BE2C (cell line): Measurements from ENCODE around the gene ETV1.

Experiments used
- DNase-seq: peaks from one replicate; pipeline ENCODE4 v3.0.0-alpha.2; 2020
- H3K27me3 ChIP-seq: fragments of 250-450 bp; sonication (Bioruptor Pico); 2 replicates; pipeline ENCODE4 v1.5.1; 2020; ENCODE audit warnings: mild to moderate bottlenecking
- H3K36me3 ChIP-seq: fragments of 250-450 bp; sonication (Bioruptor Pico); 2 replicates; pipeline ENCODE4 v1.5.1; 2020; ENCODE audit warnings: mild to moderate bottlenecking
- H3K4me1 ChIP-seq: fragments of 250-450 bp; sonication (Bioruptor Pico); 2 replicates; pipeline ENCODE4 v1.5.1; 2020
- H3K4me3 ChIP-seq: 2 replicates; pipeline ENCODE4 v1.5.1; 2011; ENCODE audit warnings: low read depth, low read length
- H3K9me3 ChIP-seq: fragments of 250-450 bp; sonication (Bioruptor Pico); 2 replicates; pipeline ENCODE4 v1.5.1; 2020
- CTCF ChIP-seq: IDR thresholded peaks from 2 replicates; pipeline ENCODE4 v1.5.1; 2012; ENCODE audit warnings: mild to moderate bottlenecking, low read depth, low read length

Gene ETV1

GRCh38 chr7:14020339-14020900 is 31.0 kb upstream of the ETV1 start:
- H3K27me3 ChIP-seq = no peaks in the 10 kb centered on the region
- peaks cover 3% of the 10 kb centered on the region; the same call in 1 of the 2 replicates for H3K4me1 ChIP-seq
- H3K4me3 ChIP-seq = no peak overlapping the region
- DNase-seq = no peak
- no peak for TF ChIP-seq CTCF
- no peaks in the 10 kb centered on the region for H3K36me3 ChIP-seq
- no peaks in the 10 kb centered on the region for H3K9me3 ChIP-seq

DNA sequence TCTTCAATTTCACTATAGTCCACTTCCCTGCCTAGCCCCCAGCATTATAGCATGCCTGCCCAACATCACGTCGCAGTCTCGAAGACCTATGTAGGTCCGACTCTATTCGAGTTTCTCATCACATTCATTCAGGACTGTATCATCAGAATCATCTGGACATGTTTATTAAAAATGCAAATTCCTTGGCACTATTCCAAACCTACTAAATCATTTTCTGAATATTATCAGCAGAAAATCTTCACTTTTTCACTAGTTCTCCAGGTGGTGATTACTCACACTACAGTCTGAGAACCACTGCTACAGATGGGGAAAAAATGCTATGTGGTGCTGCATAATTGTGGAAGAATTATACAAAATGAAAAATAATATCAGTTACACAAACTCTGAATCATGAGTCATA is 29.3 kb upstream of the ETV1 start:
- no peak overlapping the region for H3K4me3 ChIP-seq
- H3K36me3 ChIP-seq = no peaks in the 10 kb centered on the region
- H3K9me3 ChIP-seq = no peaks in the 10 kb centered on the region
- TF ChIP-seq CTCF = no peak
- no peak for DNase-seq
- no peaks in the 10 kb centered on the region for H3K27me3 ChIP-seq
- peaks cover 2% of the 10 kb centered on the region; the same call in 1 of the 2 replicates for H3K4me1 ChIP-seq

GRCh38 chr7:14016950-14017349 is 27.5 kb upstream of the ETV1 start:
- no peak for DNase-seq
- TF ChIP-seq CTCF = no peak
- no peak overlapping the region for H3K4me3 ChIP-seq
- no peaks in the 10 kb centered on the region for H3K9me3 ChIP-seq
- no peaks in the 10 kb centered on the region for H3K27me3 ChIP-seq
- no peaks in the 10 kb centered on the region for H3K36me3 ChIP-seq
- H3K4me1 ChIP-seq = no peaks in the 10 kb centered on the region

GRCh38 chr7:14013898-14014297 is 24.4 kb upstream of the ETV1 start:
- no peak overlapping the region for H3K4me3 ChIP-seq
- H3K36me3 ChIP-seq = no peaks in the 10 kb centered on the region
- H3K9me3 ChIP-seq = no peaks in the 10 kb centered on the region
- DNase-seq = no peak
- H3K4me1 ChIP-seq = no peaks in the 10 kb centered on the region
- TF ChIP-seq CTCF = no peak
- no peaks in the 10 kb centered on the region for H3K27me3 ChIP-seq

DNA sequence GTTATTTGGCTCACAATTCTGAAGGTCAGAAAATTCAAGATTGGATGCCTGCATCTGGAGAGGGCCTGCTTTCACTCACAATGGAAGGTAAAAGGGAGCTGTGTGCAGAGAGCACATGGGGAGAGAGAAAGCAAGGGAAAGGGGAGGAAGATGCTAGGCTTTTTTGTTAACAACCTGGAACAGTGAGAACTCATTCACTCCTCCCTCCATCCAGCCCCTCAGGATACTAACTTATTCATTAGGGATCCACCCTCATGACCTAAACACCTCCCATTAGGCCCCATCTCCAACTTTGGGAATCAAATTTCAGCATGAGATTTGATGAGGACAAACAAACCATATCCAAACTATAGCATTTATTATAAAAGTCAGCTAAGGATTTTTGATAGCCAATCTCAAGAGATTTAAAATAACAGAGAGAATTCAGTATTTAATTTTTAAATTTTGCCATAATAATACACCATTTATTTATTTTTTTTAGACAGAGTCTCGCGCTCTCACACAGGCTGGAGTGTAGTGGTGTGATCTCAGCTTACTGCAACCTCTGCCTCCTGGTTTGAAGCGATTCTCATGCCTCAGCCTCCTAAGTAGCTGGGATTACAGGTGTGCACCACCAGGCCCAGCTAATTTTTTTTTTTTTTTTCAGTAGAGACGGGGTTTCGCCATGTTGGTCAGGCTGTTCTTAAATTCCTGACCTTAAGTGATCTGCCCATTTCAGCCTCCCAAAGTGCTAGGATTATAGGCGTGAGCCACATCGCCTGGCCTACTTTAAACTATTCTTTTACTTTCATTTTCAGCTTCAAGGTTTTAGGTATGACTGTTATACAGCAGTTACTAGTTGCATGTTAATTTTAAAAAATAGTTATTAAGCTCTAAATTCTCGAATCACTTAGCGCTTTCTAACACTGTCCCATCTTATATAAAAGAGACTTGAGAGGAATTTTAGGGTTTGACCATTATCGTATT is 20.3 kb upstream of the ETV1 start:
- no peak for TF ChIP-seq CTCF
- H3K4me1 ChIP-seq = no peaks in the 10 kb centered on the region
- no peaks in the 10 kb centered on the region for H3K9me3 ChIP-seq
- no peak for DNase-seq
- no peaks in the 10 kb centered on the region for H3K36me3 ChIP-seq
- no peaks in the 10 kb centered on the region for H3K27me3 ChIP-seq
- H3K4me3 ChIP-seq = no peak overlapping the region

GRCh38 chr7:14001139-14001538 is 11.7 kb upstream of the ETV1 start:
- Histone ChIP-seq H3K4me3 (no peak overlapping the region), H3K36me3 (no peaks in the 10 kb centered on the region), H3K9me3 (no peaks in the 10 kb centered on the region), H3K4me1 (no peaks in the 10 kb centered on the region; the same call in 1 of the 2 replicates), H3K27me3 (no peaks in the 10 kb centered on the region)
- TF ChIP-seq CTCF = no peak
- no peak for DNase-seq
